Neural progenitor cell (in vitro differentiated cells): ENCODE results near the gene C6orf136. TPM values are rescaled to one million over a fixed set of nuclear protein-coding genes. Genes with fewer than 3 reads are reported as not detected.
A peak's percentile ranks its signal among the peaks of the same experiment; 100 is the strongest.

Experiments used
- DNase-seq: peaks from one replicate; pipeline ENCODE4 v3.0.0-alpha.2; 2016; ENCODE audit warnings: low spot score
- H2AFZ ChIP-seq: fragments of 200-600 bp; sonication (generic); replicated peaks from 2 replicates; pipeline ENCODE4 v1.6.1; 2016; ENCODE audit warnings: antibody characterized with exemption
- H3F3A ChIP-seq: fragments of 200-600 bp; sonication (generic); 2 replicates; pipeline ENCODE4 v1.6.1; 2016; ENCODE audit warnings: antibody characterized with exemption, low read depth
- H3K27ac ChIP-seq: fragments of 200-600 bp; sonication (generic); 2 replicates; pipeline ENCODE4 v1.5.1; 2016; ENCODE audit warnings: mild to moderate bottlenecking
- H3K27me3 ChIP-seq: fragments of 200-600 bp; sonication (generic); 2 replicates; pipeline ENCODE4 v1.6.1; 2016; ENCODE audit warnings: mild to moderate bottlenecking, moderate library complexity
- H3K36me3 ChIP-seq: fragments of 200-600 bp; sonication (generic); 2 replicates; pipeline ENCODE4 v1.5.1; 2016
- H3K4me1 ChIP-seq: fragments of 200-600 bp; sonication (generic); 2 replicates; pipeline ENCODE4 v1.6.1; 2016; ENCODE audit warnings: mixed run types
- H3K4me2 ChIP-seq: fragments of 200-600 bp; sonication (generic); 2 replicates; pipeline ENCODE4 v1.6.1; 2016
- H3K4me3 ChIP-seq: fragments of 200-600 bp; sonication (generic); 2 replicates; pipeline ENCODE4 v1.5.1; 2016
- H3K79me2 ChIP-seq: fragments of 200-600 bp; sonication (generic); 2 replicates; pipeline ENCODE4 v1.6.1; 2016; ENCODE audit warnings: low read depth
- H3K9ac ChIP-seq: fragments of 200-600 bp; sonication (generic); 2 replicates; pipeline ENCODE4 v1.6.1; 2016
- H3K9me3 ChIP-seq: fragments of 200-600 bp; sonication (generic); 2 replicates; pipeline ENCODE4 v1.5.1; 2016; ENCODE audit warnings: low read depth
- H4K20me1 ChIP-seq: fragments of 200-600 bp; sonication (generic); 2 replicates; pipeline ENCODE4 v1.6.1; 2016; ENCODE audit warnings: low read depth
- H3K27ac Mint-ChIP-seq: 3 replicates; pipeline ENCODE4 v1.8.0; 2021; ENCODE audit warnings: mixed read lengths
- H3K27me3 Mint-ChIP-seq: 2 replicates; pipeline ENCODE4 v1.8.0; 2022; ENCODE audit warnings: low read depth, mild to moderate bottlenecking, inconsistent platforms, moderate library complexity, mixed read lengths; ENCODE audit not compliant: insufficient read depth
- H3K36me3 Mint-ChIP-seq: 3 replicates; pipeline ENCODE4 v1.8.0; 2021; ENCODE audit warnings: mixed read lengths
- H3K4me1 Mint-ChIP-seq: 3 replicates; pipeline ENCODE4 v1.8.0; 2021; ENCODE audit warnings: mixed read lengths
- H3K4me3 Mint-ChIP-seq: 3 replicates; pipeline ENCODE4 v1.8.0; 2021; ENCODE audit warnings: mild to moderate bottlenecking, moderate library complexity, mixed read lengths
- H3K9me3 Mint-ChIP-seq: 3 replicates; pipeline ENCODE4 v1.8.0; 2020; ENCODE audit warnings: mixed read lengths
- CTCF ChIP-seq: fragments of 200-600 bp; sonication (generic); IDR thresholded peaks from 2 replicates; pipeline ENCODE4 v1.5.1; 2017; ENCODE audit warnings: antibody characterized with exemption, mild to moderate bottlenecking
- EZH2 ChIP-seq: fragments of 200-600 bp; sonication (generic); IDR thresholded peaks from 2 replicates; pipeline ENCODE4 v1.6.1; 2017; ENCODE audit warnings: antibody characterized with exemption, mild to moderate bottlenecking, moderate library complexity
- EZH2phosphoT487 ChIP-seq: fragments of 200-600 bp; sonication (generic); IDR thresholded peaks from 2 replicates; pipeline ENCODE4 v1.6.1; 2017; ENCODE audit warnings: antibody characterized with exemption
- total RNA-seq: library from RNA; depleted of rRNA; stranded (reverse); fragments of >200 nt; gene quantifications from 2 replicates; pipeline ENCODE4 v1.2.3, GENCODE V29; 2015; ENCODE audit warnings: low replicate concordance

The C6orf136 gene
- total RNA-seq, 1 donor from 2014 or later = 3.7 TPM

DNA sequence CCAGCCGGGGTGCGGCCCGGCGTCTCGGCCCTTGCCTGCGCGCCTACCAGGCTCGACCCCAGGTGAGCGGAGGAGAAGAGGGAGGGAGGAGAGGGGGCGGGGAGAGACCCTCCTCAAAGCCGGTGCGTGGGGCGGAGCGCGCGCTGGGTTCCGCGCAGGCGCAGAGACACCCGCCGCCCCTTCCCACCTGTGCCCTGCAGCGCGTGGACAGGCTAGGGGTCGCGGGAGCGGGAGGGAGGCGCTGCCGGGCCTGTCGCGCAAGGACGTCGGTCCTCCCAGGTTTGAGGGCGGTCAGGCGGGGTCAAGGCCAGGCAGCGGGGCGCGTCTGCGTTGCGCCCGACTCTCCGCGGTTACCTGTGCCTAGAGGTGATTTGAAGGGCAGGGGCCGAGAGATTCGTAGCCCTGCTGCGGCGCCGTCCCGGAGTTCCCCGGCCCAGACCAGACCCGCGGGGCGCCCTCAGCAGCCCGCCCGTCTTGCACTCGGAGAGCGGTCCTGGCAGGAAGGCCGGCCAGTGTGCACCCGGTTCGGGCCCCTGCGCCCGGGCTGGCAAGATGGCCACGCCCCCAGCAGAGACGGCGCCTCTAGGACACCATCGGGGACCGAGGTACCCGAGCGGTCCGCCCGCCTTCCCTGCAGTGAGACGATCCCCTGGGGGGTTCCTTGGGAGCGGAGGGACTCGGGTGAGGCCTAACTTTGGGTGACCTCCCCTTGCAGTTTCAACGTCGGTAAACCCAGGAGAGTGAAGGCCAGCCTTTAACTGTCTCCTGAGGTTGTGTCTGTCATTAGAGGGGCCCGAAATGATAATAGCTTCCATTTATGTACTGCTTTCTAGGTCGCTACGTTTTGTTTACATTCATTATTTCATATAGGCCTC lies 546 bp downstream of the C6orf136 start:
- Mint-ChIP-seq H3K4me1 (peaks cover 16% of the 10 kb centered on the region), H3K4me3 (peak overlapping the region; percentile 92), H3K9me3 (no peaks in the 10 kb centered on the region), H3K27ac (no peak overlapping the region), H3K27me3 (peaks cover 5% of the 10 kb centered on the region), H3K36me3 (peaks cover 26% of the 10 kb centered on the region)
- peak overlapping the region; percentile 78 for H2AFZ ChIP-seq
- H3K79me2 ChIP-seq = peaks cover 30% of the 10 kb centered on the region
- H3K4me3 ChIP-seq = peak overlapping the region; percentile 75
- H3K4me2 ChIP-seq = peak overlapping the region; percentile 78
- peaks cover 13% of the 10 kb centered on the region for H4K20me1 ChIP-seq
- peak overlapping the region; percentile 22 for H3K9ac ChIP-seq
- no peaks in the 10 kb centered on the region for H3K36me3 ChIP-seq
- H3K9me3 ChIP-seq = no peaks in the 10 kb centered on the region
- peak; percentile 87 for DNase-seq
- H3K4me1 ChIP-seq = peaks cover 10% of the 10 kb centered on the region
- H3F3A ChIP-seq = peaks cover 15% of the 10 kb centered on the region
- H3K27me3 ChIP-seq = no peaks in the 10 kb centered on the region
- no peak overlapping the region for H3K27ac ChIP-seq
- TF ChIP-seq CTCF (no peak), EZH2phosphoT487 (no peak), EZH2 (no peak)

GRCh38 chr6:30651143-30651542 lies 4.2 kb downstream of the C6orf136 start:
- H3K27ac Mint-ChIP-seq = no peak overlapping the region
- peaks cover 3% of the 10 kb centered on the region for H3K27me3 Mint-ChIP-seq
- H3K4me3 Mint-ChIP-seq = no peak overlapping the region
- no peaks in the 10 kb centered on the region for H3K9me3 Mint-ChIP-seq
- no peaks in the 10 kb centered on the region for H3K36me3 ChIP-seq
- peaks cover 4% of the 10 kb centered on the region for H3F3A ChIP-seq
- H3K9ac ChIP-seq = no peak overlapping the region
- H3K4me1 Mint-ChIP-seq = peaks cover 11% of the 10 kb centered on the region
- no peak for DNase-seq
- H3K27me3 ChIP-seq = no peaks in the 10 kb centered on the region
- H3K4me2 ChIP-seq = no peak overlapping the region
- H3K9me3 ChIP-seq = no peaks in the 10 kb centered on the region
- TF ChIP-seq CTCF (no peak), EZH2 (no peak), EZH2phosphoT487 (no peak)
- H3K36me3 Mint-ChIP-seq = peaks cover 23% of the 10 kb centered on the region
- H4K20me1 ChIP-seq = peaks cover 5% of the 10 kb centered on the region
- no peak overlapping the region for H3K27ac ChIP-seq
- H2AFZ ChIP-seq = no peak overlapping the region
- peaks cover 20% of the 10 kb centered on the region for H3K79me2 ChIP-seq
- H3K4me1 ChIP-seq = peaks cover 8% of the 10 kb centered on the region
- no peak overlapping the region for H3K4me3 ChIP-seq

- peaks cover 32% of the 10 kb centered on the region for H3K36me3 Mint-ChIP-seq
- no peak overlapping the region for H3K4me3 Mint-ChIP-seq
- no peaks in the 10 kb centered on the region for H3K4me1 ChIP-seq
- H3K27ac Mint-ChIP-seq = no peak overlapping the region
- TF ChIP-seq CTCF (no peak), EZH2phosphoT487 (no peak), EZH2 (no peak)
- H3K79me2 ChIP-seq = no peaks in the 10 kb centered on the region
- peaks cover 3% of the 10 kb centered on the region for H3K27me3 Mint-ChIP-seq
- no peaks in the 10 kb centered on the region for H3K4me1 Mint-ChIP-seq
- no peak overlapping the region for H3K27ac ChIP-seq
- no peak overlapping the region for H3K9ac ChIP-seq
- DNase-seq = no peak
- H3K4me2 ChIP-seq = no peak overlapping the region
- H3K9me3 Mint-ChIP-seq = no peaks in the 10 kb centered on the region
- H2AFZ ChIP-seq = no peak overlapping the region
- no peaks in the 10 kb centered on the region for H3K9me3 ChIP-seq
- H3K36me3 ChIP-seq = no peaks in the 10 kb centered on the region
- H3F3A ChIP-seq = no peaks in the 10 kb centered on the region
- no peaks in the 10 kb centered on the region for H4K20me1 ChIP-seq
- no peak overlapping the region for H3K4me3 ChIP-seq
- H3K27me3 ChIP-seq = no peaks in the 10 kb centered on the region
Measured at GRCh38 chr6:30654798-30655742, 8.1 kb downstream of the C6orf136 start.
